Stimulated activated CD8-positive, alpha-beta memory T cell treated with anti-CD3 and anti-CD28 coated beads, Interleukin-4, amount 100 ng/mL, for 4 hours (primary cell): ENCODE data around the gene UBE2E2.

Experiments
- DNase-seq, 2 donors: peaks; one replicate each; pipeline ENCODE4 v3.0.0-alpha.2; 2020; ENCODE audit warnings: low read depth in 2 of 2, low spot score in 1 of 2

UBE2E2 gene

DNA sequence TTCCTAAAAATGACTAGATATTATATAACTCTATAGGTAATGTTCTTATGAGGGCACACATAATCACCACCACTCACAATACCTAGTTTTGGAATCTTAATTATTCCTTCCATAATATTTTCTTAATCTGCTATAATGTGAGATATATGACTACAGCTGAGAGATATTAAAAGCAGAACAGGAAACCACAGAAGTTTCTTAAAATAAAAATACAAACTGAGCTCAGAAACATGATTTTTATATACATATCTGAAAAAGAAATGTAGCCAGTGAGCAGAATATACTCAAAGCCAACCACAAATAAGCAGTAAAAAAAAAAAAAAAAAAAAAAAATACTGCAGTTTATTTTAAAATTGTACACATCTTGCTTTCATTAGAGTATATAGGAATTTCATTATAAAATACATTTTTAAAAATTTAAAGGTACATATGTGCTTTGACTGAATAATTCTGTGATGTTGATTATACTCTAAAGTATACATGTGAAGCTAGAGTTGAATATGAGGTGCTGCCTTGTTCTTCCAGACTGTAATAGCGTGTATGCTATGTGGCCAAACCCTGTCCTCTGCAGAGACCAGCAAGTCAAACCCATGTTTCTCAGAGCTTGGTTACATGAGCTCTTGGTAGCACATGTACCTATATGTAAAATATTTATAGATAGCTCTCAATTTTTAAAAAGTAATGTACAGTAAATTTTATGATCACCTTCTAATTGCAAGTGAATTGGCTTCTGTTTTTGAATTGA lies 175.0 kb downstream of the UBE2E2 start:
- DNase-seq, result no peak

DNA sequence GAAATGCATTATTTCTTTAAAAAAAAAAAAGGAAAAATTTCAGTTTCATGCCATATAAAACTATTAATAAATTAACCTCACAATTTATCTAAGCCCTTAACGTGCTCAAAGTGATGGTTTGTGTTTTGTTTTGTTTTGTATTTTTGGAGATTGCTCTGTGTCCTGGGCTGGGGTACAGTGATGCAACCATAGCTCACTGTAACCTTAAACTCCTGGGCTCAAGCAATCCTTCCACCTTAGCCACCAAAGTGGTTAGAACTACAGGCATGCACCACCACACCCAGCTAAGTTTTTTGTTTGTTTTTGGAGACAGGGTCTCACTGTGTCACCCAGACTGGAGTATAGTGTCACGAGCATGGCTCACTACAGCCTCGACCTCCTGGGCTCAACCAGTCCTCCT lies 180.7 kb downstream of the UBE2E2 start:
- no peak for DNase-seq

DNA sequence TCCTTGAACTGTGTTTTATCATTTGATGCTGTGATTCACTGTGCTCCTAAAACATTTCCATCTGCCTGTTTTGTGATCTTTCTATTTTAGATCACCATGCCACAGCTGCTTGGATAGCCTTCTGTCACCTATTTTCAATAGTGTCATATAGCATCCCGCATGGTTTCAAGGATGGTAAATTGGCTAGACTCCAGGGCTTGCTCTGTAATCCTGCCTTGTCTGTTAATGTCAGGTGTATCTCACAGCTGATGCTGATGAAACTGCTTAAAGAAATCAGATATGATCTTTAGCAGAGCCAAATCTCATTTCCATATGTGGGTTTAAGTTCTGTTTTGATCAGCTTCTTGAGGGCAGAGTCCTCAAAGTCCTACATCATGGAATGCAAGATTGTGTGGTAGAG lies 182.2 kb downstream of the UBE2E2 start:
- DNase-seq, result no peak

DNA sequence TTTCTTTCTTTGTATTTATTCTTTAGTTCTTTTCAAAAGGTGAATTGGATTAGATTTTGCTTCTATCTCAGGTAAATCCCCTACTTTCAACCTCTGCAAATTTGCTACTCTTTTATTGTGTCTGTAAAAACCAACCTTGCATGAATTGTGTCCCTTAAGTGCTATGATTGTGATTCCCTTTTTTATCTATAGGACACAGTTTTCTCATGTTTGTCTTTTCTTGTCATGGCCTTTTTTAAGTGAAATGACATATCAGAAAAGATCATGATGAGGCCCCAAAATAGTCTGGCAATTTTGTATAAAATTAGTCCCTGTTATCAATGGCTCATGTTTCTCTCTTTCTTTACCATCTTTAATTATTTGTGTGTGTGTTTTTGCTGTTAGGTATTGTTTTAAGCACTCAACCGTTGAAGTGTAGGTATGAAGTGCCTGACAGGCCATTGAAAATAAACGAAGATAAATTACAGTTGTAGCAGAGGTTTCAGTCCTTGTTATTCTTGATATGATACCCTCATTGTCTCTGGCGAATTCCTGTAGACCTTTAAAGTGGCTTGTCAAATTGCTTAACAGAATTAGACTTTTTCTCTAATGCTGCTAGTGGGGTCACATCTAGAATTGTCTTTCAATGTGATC lies 184.3 kb downstream of the UBE2E2 start:
- no peak for DNase-seq

DNA sequence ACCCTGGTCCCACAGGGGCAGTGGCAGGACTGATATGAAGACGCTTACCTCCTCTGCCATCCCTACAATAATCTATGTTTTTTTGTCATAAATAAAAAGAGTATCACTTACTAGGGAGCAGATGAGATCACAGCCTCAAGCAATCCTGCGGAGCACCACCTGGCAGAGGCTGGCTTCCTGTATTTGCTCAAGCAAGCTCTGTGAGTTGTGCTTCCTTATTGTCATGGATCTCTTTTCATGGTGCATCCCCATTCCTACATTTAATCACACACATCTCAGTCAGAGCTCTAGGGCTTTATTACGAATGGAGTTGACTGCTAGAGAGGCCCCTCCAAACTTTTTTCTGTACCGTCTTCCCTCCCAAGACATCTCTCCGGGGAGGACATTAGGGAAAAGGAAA lies 186.0 kb downstream of the UBE2E2 start:
- no peak for DNase-seq

DNA sequence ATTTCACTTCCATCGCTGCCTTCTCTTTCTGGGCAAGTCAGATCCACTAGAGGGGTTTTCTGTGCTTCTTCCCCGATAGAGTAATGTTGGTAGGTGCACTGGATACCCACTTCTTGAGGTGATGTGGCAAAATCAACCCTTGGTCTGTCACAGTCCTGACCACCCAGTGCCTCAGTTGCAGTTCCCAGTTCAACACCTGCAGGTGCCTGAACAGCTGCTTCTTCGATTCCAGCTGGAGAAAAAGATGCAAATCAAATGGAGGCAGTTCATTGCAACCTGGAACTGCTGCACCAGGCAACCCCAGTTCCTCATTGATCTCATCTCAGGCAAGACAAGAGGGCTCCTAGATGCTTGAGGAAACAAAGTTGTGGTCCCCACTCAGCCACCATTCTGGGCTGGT lies 186.6 kb downstream of the UBE2E2 start:
- no peak for DNase-seq

DNA sequence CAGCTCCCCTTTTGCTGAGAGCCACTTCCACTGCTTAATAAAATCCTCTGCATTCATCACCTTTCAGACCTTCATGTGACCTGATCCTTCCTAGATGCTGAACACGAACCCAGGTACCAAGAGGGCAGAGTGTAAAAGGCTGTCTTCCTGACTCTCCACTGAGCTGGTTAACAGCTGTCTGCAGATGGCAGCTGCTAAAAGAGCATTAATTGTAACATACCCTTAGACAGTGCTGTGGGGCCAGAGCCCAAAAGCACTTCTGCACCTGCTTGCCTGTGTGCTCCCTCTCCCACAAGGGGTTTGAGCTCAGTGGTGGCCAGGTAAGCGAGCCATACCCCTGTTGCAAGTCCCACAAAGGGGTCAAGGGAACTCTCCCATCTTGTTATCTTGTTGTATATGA lies 187.3 kb downstream of the UBE2E2 start:
- DNase-seq, result no peak

DNA sequence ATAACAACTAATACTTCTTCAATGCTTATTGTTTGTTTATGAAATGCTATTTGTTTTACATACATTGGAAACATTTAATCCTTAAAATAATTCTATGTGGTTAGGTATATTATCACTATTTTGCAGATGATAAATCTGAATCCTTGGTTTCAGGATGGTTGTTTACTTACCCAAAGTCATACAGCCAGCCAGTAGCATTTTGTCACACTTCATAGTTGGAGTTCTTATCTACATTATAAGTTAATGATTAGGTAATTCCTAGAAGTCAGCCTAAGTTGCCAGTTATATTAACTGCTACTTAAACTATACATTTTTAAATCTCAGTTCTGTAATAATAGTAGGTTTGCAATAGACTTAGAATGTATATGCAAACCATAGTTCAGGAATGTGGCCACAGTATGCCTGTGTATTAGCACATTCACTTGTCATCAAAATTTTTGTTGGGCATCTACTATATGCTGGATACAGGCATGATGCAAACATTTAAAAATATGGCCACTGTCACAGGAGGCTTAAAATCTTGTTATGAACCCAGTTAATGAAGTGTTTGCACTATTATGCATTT lies 187.9 kb downstream of the UBE2E2 start:
- no peak for DNase-seq

DNA sequence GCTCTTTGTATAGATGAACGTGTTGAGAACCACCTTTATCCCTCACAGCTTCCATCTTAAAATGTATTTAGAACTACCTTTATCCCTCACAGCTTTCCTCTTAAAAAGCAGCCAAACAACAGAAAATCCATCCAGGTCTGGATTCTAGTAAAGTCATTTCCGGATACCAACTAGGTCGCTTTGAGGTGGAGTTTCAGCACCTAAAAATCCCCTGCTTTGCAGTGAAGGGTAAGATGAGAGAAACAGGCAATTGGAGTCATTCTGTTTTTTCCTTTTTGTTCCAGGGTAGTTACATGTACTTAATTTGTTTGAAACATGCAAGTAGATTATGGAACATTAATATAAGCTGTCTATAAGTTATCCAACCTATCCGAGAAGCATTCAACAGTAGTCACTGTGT lies 192.0 kb downstream of the UBE2E2 start:
- DNase-seq, result no peak

DNA sequence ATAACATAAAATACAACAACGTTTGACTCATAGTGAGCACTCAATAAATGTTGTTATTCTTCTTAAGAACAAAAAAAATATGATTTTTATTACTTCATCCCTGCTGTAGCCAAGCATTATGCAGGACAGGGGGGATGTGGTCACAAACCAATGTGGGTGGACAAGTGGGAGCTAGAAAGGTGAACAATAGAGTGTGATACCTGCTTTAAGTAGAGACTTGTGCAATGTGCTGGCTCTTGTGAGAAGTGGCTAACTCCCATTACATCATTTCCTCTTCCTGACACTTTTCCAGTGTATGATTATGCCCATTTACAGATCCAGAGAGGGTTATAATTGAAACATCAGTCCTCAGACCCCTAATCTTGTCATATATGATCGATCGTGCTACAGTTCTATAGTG lies 193.6 kb downstream of the UBE2E2 start:
- DNase-seq, result no peak

DNA sequence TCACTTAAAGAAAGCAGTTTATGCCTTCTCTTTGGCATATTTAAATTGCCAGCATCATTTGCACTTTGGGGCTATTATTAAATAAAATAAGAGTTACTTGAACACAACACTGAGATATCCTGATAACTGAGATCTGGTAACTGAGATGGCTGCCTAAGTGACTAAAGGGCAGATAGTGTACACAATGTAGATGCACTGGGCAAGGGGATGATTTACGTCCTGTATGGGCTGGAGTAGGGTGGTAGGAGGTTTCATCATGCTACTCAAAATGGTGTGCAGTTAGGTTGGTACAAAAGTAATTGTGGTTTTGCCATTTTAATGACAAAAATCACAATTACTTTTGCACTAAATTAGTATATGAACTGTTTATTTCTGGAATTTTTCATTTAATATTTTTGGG lies 196.1 kb downstream of the UBE2E2 start:
- no peak for DNase-seq

DNA sequence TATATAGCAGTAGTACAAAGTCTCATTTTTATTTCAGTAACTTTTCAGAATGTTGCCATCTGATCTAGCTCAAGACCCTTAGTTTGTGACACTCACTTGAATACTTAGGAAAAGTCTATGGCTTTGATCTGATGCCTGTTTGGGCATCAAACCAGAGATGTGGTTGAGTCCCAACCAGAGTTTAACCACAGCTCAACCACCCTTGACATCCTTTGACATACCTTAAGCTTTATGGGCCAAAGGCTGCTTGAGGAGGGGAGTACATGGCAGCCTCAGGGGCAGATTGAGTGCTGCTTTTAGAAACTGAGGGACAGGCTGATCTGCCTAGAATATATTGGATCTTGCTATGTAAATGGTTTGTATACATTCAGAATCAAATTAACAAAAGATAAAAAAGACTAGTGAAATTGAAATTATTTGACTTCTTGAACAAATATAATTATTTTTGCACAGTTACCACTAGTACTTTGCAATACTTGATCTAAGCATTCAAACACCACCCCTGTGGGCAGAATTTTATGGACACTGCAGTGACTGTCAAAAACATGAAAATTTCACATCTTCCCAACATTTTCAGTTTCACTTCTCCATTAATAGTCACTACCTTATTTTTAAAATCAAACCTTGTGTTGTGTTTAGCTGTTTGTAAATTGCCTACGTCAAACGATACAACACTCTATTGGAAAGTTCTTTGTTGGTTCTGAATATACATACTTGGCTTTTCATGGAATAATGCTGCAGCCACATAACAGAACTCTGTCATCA lies 199.8 kb downstream of the UBE2E2 start:
- DNase-seq, result no peak

DNA sequence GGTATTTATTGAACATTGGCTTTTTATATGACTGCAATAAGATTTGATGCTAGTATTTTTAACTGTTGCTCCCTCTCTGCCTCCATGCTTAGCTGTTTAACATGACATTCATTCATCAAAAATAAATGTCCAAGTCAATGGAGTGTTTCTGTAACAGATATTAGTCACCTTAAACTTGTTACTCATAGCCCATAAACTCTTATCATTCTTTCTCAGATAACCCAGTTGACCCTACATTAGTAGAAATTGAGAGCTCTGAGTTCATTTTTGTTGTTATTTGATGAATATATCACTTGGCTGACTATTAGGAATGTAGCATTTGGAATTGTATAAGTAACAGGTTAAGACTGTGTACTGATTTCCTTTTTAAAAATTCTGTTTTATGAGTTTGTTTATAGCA lies 201.1 kb downstream of the UBE2E2 start:
- no peak for DNase-seq

DNA sequence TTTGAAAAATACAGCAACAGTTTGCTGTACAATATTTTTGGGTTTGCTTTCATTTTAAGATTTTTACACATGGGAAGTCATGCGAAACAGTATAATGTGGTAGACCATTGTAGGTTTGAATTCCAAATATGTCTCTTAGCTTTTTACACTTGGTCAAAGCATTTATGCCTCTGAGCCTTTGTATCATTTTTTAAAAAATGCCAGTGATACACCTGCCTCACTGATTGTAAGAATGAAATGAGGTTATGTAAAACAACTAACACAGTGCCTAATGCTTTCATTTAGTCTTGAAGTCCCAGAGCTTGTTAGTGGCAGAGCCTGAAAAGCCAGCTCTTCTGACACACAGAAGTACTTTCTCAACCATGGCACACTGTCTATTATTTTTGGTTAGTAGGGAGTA lies 202.0 kb downstream of the UBE2E2 start:
- no peak for DNase-seq

DNA sequence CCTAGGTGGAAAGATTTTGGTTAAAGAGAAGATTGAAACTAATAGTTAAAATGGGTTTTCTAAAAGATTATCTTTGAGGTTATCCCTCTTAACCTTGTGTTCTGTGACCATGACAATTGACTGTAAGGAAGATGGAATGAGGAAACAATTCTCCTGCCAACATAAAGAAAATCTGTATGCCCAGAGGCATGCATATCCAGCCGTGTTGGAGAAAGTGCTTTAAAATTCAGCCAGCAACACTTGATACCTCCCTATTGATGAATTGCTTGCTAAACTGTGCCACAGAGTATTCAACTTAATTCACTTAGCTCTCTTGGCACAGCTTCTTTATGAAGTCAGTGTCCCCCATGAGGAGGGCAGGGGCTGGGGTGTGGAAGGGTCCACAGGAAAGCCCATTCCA lies 203.5 kb downstream of the UBE2E2 start:
- DNase-seq, result no peak

DNA sequence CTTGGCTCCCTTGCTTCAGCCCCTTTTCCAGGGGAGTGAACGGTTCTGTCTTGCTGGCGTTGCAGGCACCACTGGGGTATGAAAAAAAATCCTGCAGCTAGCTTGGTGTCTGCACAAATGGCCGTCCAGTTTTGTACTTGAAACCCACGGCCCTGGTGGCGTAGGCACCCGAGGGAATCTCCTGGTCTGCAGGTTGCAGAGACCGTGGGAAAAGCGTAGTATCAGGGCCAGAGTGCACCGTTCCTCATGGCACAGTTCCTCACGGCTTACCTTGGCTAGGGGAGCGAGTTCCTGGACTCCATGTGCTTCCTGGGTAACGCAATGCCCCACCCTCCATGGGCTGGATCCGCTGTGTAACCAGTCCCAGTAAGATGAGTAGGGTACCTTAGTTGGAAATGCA lies 214.9 kb downstream of the UBE2E2 start:
- no peak for DNase-seq

DNA sequence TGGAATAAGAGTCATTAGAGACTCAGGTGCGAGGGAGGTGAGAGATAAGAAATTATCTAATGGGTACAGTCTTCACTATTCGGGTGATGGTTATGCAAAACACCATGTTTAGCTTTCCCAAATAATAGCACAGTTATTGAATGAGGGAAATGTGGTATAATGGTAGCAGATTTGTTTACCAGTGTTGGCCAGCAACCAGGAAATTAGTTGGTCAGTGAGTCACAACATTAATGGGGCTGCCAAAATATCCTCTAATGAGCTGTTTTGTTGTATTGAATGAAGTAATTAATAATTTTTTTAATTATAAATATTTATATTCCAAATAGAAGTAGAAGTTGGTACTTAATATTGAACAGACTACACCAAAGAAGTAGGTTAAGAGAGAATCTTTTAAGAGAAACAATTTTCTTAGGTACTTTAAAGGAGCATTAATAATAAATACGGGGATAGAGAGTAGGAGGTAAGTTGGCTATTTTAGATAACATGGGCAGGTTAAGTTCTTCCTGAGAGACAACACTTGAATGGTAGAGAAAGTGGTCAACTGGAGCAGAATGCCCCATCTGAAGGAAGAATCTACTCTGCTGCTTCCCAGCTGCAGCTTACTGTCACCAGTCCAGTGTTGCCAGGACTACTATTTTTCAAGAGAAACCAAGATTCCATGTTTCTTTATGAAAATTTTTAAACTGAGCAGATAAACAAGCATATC lies 218.8 kb downstream of the UBE2E2 start:
- no peak for DNase-seq

DNA sequence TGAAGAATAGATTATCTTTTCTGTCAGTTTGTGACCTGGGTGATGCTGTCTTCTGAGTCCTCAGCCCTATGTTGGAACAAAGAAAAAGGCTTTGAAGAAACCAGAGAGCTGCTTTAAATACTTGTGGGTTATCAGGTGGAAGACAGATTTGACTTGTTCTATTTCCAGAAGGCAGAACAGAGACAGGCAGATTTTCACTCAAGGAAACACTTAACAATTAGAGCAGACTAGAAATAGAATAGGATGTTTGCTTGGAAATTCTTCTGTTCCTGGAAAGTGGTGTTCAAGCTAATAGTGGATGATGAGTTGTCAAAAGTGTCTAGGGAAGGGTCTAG lies 219.4 kb downstream of the UBE2E2 start:
- no peak for DNase-seq

DNA sequence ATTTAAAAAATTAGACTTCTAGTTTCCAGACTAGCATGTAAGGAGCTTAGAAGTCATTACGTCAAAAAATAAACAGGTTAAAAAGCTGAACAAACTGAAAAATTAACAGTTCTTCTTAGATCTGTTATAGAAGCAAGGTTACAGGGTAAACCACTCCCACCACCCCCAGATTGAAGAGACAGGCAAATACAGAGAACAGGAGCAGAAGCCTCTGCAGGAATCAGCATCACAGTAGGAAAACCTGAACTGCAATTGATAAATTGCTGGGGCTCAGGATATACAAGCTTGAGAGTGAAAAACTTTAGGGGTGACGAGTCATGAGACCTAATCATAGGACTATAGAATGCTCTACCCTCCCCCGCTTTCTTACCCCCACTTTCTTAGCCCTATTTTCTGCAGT lies 222.3 kb downstream of the UBE2E2 start:
- no peak for DNase-seq

DNA sequence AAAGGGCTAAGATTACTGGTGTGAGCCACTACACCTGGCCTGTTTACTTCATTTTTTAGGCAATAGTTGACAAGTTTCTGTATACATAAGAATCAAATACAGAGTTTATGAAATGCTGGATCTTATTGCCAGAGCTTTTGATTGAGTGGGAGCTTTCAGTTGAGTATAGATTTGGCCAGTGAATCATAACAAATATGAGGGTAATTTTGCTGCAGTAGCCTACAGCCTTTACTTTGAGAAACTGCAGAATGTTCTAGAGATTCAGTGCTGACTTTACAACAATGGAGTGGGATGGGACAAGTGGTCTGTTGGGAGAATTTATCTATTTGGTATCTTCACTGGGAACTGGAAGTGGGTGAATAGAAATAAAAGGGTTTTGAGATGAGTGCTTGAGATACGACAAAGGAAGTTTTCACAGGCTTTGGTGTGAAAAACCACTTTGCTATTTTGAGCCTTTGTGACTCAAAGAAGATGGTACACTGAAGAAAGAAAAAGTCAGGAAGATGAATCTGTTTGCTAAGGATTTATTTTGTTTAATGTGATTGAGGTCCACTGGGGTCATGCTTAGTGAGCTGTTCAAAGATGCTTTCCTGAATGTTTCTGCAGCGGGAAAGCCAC lies 227.8 kb downstream of the UBE2E2 start:
- no peak for DNase-seq

DNA sequence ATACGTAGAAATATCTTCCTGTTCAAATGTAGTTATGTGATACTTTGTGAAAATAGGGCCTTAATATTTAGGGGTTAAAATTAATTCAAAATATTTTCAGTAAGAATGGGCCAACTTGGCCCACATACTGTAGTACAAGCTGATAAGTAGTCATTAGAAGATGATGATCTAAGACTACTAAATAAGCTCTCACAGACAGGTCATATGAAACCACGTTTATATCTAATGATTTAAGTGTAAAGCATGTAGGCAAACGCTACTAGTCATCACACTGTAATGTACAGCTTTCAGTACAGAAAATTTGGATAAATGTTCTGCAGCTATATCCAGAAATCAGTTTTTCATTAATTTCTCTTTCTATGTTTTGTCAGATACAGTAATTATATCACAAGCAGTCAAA lies 228.6 kb downstream of the UBE2E2 start:
- DNase-seq, result no peak
